A549 (cell line): ENCODE measurements around the gene PACS2.

ENCODE experiments used
- BHLHE40 ChIP-seq: IDR thresholded peaks from 2 replicates; pipeline ENCODE4 v1.6.1; 2012; ENCODE audit warnings: low read depth, low read length, inconsistent platforms
- CHD2 ChIP-seq: fragments of 150-350 bp; IDR thresholded peaks from 2 replicates; pipeline ENCODE4 v1.6.1; 2014; ENCODE audit warnings: low read length; ENCODE audit not compliant: partially characterized antibody
- CTCF ChIP-seq: fragments of >200 bp; sonication (Bioruptor Twin); formaldehyde crosslinking; IDR thresholded peaks from 3 replicates; pipeline ENCODE4 v1.5.1; 2016
- EHMT2 ChIP-seq: fragments of 200-600 bp; sonication (generic); IDR thresholded peaks from 2 replicates; pipeline ENCODE4 v1.6.1; 2016; ENCODE audit warnings: antibody characterized with exemption, low read depth, mild to moderate bottlenecking, moderate library complexity
- EP300 ChIP-seq, 2 experiments: fragments of >200 bp; sonication (Bioruptor Twin); formaldehyde crosslinking; IDR thresholded peaks; 2 replicates in 1 of 2; 3 replicates in 1 of 2; pipeline ENCODE4 v1.6.1; 2016 to 2017
- JUN ChIP-seq, 2 experiments: fragments of >200 bp; sonication (Bioruptor Twin); formaldehyde crosslinking; IDR thresholded peaks; 2 replicates in 1 of 2; 3 replicates in 1 of 2; pipeline ENCODE4 v1.6.1; 2016 to 2017
- MYC ChIP-seq: IDR thresholded peaks from 2 replicates; pipeline ENCODE4 v1.6.1; 2012; ENCODE audit warnings: mild to moderate bottlenecking, inconsistent platforms, low read length, improper control_type of control experiment, borderline replicate concordance
- POLR2A ChIP-seq: IDR thresholded peaks from 2 replicates; pipeline ENCODE4 v1.6.1; 2012; ENCODE audit warnings: mild to moderate bottlenecking, low read length
- RAD21 ChIP-seq, 2 experiments: fragments of >200 bp in 1 of 2; sonication (Bioruptor Twin) in 1 of 2; formaldehyde crosslinking in 1 of 2; IDR thresholded peaks in 1 of 2; conservative IDR thresholded peaks in 1 of 2; 2 replicates in 1 of 2; 3 replicates in 1 of 2; pipeline ENCODE4 v1.6.1; 2012 to 2018; ENCODE audit warnings: inconsistent platforms in 1 of 2
- RCOR1 ChIP-seq: fragments of 150-350 bp; IDR thresholded peaks from 2 replicates; pipeline ENCODE4 v1.6.1; 2014; ENCODE audit warnings: antibody characterized with exemption, low read length, low read depth
- REST ChIP-seq: fragments of 200-600 bp; sonication (generic); IDR thresholded peaks from 2 replicates; pipeline ENCODE4 v1.6.1; 2016; ENCODE audit warnings: antibody characterized with exemption, mild to moderate bottlenecking, moderate library complexity
- SMC3 ChIP-seq: fragments of >200 bp; sonication (Bioruptor Twin); formaldehyde crosslinking; IDR thresholded peaks from 3 replicates; pipeline ENCODE4 v1.6.1; 2018; ENCODE audit warnings: inconsistent platforms
- TF ChIP-seq, protein P1 (sequence below): IDR thresholded peaks from 2 replicates; pipeline ENCODE4 v1.6.1; 2012

DNA sequence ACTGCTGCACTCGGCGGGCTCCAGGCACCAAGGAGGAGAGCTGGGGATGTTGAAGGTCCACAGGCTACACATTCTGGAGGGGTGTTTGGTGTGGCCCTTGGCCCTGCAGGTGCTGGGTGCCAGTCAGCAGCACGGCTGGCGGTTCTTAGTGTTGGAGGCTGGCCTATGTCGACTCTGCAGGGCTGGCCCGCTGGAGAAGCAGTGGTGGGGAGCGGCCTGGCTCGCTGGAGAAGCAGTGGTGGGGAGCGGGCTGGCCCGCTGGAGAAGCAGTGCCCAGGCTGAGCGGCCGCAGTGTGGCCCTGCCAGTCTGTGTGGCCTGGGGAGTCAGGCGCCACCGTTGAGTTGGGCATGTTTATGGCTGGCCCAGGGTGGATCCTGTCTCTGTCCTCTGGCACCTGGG is 132.4 kb downstream of the PACS2 start:
- TF ChIP-seq, protein P1, sequence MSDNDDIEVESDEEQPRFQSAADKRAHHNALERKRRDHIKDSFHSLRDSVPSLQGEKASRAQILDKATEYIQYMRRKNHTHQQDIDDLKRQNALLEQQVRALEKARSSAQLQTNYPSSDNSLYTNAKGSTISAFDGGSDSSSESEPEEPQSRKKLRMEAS, result no peak
- TF ChIP-seq BHLHE40 (no peak), RAD21 (conservative IDR thresholded peaks at IDR 0.05 in 1 of 2, IDR thresholded peaks at IDR 0.05 in 1 of 2) (no peak), RCOR1 (no peak), MYC (no peak), SMC3 (no peak), JUN (IDR thresholded peaks at IDR 0.05) (no peak), CTCF (no peak), POLR2A (no peak), REST (no peak), EHMT2 (no peak), CHD2 (no peak), EP300 (IDR thresholded peaks at IDR 0.05) (no peak)
